Esophagus mucosa (tissue), 1 donor: ENCODE measurements around the gene PLXND1. TPM values are rescaled to one million over a fixed set of nuclear protein-coding genes. Genes with fewer than 3 reads are reported as not detected.

Source experiments
- ATAC-seq: fragments of 200-7000 bp; cut with Tn5 transposase; one replicate; pipeline ENCODE4 v1.9.1; 2020
- total RNA-seq: library from RNA; stranded (reverse); gene quantifications from one replicate; pipeline ENCODE4 v1.2.4, GENCODE V29; 2023
- donor health status: DM: yes; HTN: yes; CAD: no.

The PLXND1 gene
- total RNA-seq, 1 donor from 2014 or later, result 15.8 TPM

GRCh38 chr3:129583289-129583688 lies 23.2 kb downstream of the PLXND1 start:
- no peak for ATAC-seq

- no peak for ATAC-seq
Observed at GRCh38 chr3:129582799-129583198, 23.7 kb downstream of the PLXND1 start.

- ATAC-seq, result no peak
Observed at GRCh38 chr3:129581623-129582022, 24.9 kb downstream of the PLXND1 start.

- no peak for ATAC-seq
Observed at GRCh38 chr3:129579991-129580390, 26.5 kb downstream of the PLXND1 start.

- peak; percentile 31 for ATAC-seq
Observed at GRCh38 chr3:129577925-129578786, 28.3 kb downstream of the PLXND1 start.

GRCh38 chr3:129577366-129577765 lies 29.1 kb downstream of the PLXND1 start:
- ATAC-seq, result no peak

GRCh38 chr3:129576514-129577352 lies 29.7 kb downstream of the PLXND1 start:
- ATAC-seq, result peak; percentile 24

GRCh38 chr3:129575997-129576384 lies 30.5 kb downstream of the PLXND1 start:
- no peak for ATAC-seq

GRCh38 chr3:129575233-129575996 lies 31.1 kb downstream of the PLXND1 start:
- no peak for ATAC-seq

GRCh38 chr3:129574206-129574605 lies 32.3 kb downstream of the PLXND1 start:
- no peak for ATAC-seq

GRCh38 chr3:129573493-129573892 lies 33.0 kb downstream of the PLXND1 start:
- ATAC-seq, result no peak

GRCh38 chr3:129572603-129573002 lies 33.9 kb downstream of the PLXND1 start:
- ATAC-seq, result no peak

GRCh38 chr3:129571605-129572547 lies 34.6 kb downstream of the PLXND1 start:
- no peak for ATAC-seq

- no peak for ATAC-seq
Observed at GRCh38 chr3:129569856-129570255, 36.6 kb downstream of the PLXND1 start.

GRCh38 chr3:129567939-129568338 lies 38.5 kb downstream of the PLXND1 start:
- no peak for ATAC-seq

- no peak for ATAC-seq
Observed at GRCh38 chr3:129567176-129567705, 39.2 kb downstream of the PLXND1 start.

GRCh38 chr3:129565902-129566301 lies 40.6 kb downstream of the PLXND1 start:
- no peak for ATAC-seq

GRCh38 chr3:129564981-129565644 lies 41.4 kb downstream of the PLXND1 start:
- ATAC-seq, result no peak

GRCh38 chr3:129563850-129564535 lies 42.5 kb downstream of the PLXND1 start:
- no peak for ATAC-seq

- ATAC-seq, result no peak
Observed at GRCh38 chr3:129563332-129563731, 43.1 kb downstream of the PLXND1 start.
